ENCODE measurements around the gene ZNF76. TPM values are rescaled to one million over a fixed set of nuclear protein-coding genes. Genes with fewer than 3 reads are reported as not detected.

The ZNF76 gene
- total RNA-seq, 3 donors from 2014 or later = 33.2 to 42.6 (median 36.2) TPM

DNA sequence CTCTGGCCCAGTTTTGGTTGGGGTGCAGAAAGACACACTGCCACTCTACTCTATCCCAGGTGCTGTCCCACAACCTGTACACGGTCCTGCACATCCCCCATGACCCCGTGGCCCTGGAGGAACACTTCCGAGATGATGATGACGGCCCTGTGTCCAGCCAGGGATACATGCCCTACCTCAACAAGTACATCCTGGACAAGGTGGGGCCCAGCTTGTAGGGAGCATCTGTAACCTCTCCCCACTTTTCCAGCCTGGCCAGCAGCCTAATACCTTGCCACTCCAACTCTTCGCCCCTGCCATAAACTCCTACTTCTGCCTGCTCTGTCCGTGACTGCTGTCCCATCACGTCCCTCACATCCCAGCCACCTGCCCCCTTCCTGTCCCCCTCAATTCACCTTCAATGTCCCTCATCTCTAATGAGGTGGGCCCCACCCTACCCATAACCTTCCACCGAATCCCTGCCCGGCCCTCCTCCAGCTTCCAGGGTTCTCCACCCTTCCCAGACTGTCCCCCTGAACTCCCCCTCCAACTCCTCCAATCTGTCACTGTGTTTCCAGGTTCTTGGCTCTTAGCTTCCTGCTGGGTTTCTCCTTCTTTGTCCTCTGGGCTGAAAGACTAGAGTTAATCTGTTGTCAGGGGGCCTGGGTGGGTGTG lies 50.2 kb downstream of the ZNF76 start:
- H3K36me3 ChIP-seq (ENCODE audit: low read depth) = no peaks in the 10 kb centered on the region
- TF ChIP-seq CTCF (IDR thresholded peaks at IDR 0.05) = no peak
- H3K4me1 ChIP-seq (ENCODE audit: low read depth) = no peaks in the 10 kb centered on the region
- H3K9me3 ChIP-seq = no peaks in the 10 kb centered on the region
- intact Hi-C loops (cut with DNase I, micrococcal nuclease) = no loop called here
- no peak overlapping the region for H3K4me3 ChIP-seq
- ATAC-seq = no peak
- DNase-seq = no peak

GRCh38 chr6:35310265-35310831 lies 50.8 kb downstream of the ZNF76 start:
- peak; percentile 25 for ATAC-seq
- Histone ChIP-seq H3K36me3 (ENCODE audit: low read depth) (no peaks in the 10 kb centered on the region), H3K4me3 (no peak overlapping the region), H3K9me3 (no peaks in the 10 kb centered on the region), H3K4me1 (ENCODE audit: low read depth) (no peaks in the 10 kb centered on the region)
- intact Hi-C loops (cut with DNase I, micrococcal nuclease) = no loop called here
- TF ChIP-seq CTCF (IDR thresholded peaks at IDR 0.05) = no peak
- no peak for DNase-seq

DNA sequence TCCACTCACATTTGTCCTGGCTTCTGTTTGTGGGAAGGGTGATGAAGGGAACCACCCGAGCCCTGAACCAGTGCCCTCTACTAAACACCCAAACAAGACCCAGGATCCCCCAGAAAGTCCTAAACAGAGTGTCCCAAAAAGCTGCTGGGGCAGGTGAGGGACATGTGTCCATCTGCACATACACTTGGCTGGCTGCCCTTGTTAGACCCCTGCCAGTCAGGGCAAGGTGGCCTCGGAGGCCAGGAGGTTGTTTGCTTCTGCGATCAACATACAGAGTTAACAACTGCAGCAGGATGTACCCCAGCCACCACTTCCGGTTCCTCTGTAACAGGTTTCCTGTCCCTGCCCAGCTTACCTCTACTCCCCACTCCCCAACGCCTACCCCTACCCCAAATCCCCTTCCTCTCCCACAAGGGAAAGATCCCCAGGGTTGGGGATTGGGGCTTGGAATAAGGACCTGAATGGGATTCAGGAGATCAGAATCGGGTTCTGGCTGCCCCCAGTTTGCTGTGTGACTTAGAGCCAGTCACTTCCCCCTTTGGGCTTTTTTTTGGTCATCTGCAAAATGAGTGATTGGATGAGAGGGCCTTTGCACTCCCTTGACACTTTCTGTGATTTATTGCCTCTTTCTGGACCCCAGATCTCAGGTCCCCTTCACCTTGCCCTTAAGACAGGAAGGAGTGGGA lies 52.0 kb downstream of the ZNF76 start:
- intact Hi-C loops (cut with DNase I, micrococcal nuclease) = no loop called here
- H3K4me1 ChIP-seq (ENCODE audit: low read depth) = no peaks in the 10 kb centered on the region
- TF ChIP-seq CTCF (IDR thresholded peaks at IDR 0.05) = no peak
- DNase-seq (peak in 1 of 3 donors; percentile 61), ATAC-seq (peak; percentile 81)
- no peak overlapping the region for H3K4me3 ChIP-seq
- H3K36me3 ChIP-seq (ENCODE audit: low read depth) = no peaks in the 10 kb centered on the region
- no peaks in the 10 kb centered on the region for H3K9me3 ChIP-seq

DNA sequence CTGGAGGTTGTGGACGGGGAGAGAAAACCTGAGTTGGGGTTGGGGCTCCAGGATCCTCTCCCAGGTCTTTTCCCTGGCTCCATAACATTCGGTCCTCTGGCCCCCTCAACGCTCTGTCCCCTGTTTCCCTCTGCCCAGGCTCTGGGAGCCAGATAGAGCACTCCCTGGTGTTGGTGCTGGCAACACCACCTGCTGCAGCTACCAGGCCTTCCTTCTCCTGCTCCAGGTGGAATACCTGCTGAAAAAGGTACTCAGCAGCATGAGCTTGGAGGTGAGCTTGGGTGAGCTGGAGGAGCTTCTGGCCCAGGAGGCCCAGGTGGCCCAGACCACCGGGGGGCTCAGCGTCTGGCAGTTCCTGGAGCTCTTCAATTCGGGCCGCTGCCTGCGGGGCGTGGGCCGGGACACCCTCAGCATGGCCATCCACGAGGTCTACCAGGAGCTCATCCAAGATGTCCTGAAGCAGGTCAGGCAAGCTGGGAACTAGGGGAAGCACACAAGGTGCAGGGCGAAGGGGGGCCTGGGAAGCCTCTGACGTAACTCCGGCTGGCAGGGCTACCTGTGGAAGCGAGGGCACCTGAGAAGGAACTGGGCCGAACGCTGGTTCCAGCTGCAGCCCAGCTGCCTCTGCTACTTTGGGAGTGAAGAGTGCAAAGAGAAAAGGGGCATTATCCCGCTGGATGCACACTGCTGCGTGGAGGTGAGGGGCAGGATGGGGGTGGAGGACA lies 52.7 kb downstream of the ZNF76 start:
- intact Hi-C loops (cut with DNase I, micrococcal nuclease) = no loop called here
- DNase-seq (no peak), ATAC-seq (no peak)
- Histone ChIP-seq H3K4me3 (no peak overlapping the region), H3K9me3 (no peaks in the 10 kb centered on the region), H3K36me3 (ENCODE audit: low read depth) (no peaks in the 10 kb centered on the region), H3K4me1 (ENCODE audit: low read depth) (peaks cover 2% of the 10 kb centered on the region)
- TF ChIP-seq CTCF (IDR thresholded peaks at IDR 0.05) = no peak

DNA sequence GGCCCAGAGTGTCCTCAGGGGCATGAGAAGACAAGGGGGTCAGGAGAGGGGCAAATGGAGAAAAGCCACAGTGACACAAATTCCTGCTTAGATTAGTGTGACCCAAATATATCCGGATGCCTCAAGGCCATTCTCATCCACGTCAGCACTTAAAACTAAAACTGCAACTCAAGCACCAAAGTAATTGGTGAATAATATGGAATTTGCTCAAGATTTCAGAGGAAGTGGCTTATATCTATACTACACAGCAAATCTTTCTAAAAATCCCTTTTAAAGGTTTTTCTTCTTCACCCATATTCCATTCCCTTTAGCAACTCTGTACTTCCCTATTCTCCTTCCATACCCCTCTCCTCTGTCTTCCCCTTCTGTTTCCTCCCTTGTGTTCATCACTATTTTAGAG lies 53.3 kb downstream of the ZNF76 start:
- intact Hi-C loops (cut with DNase I, micrococcal nuclease) = no loop called here
- H3K4me3 ChIP-seq = no peak overlapping the region
- DNase-seq (no peak), ATAC-seq (no peak)
- TF ChIP-seq CTCF (IDR thresholded peaks at IDR 0.05) = no peak
- no peaks in the 10 kb centered on the region for H3K36me3 ChIP-seq (ENCODE audit: low read depth)
- peaks cover 7% of the 10 kb centered on the region for H3K4me1 ChIP-seq (ENCODE audit: low read depth)
- no peaks in the 10 kb centered on the region for H3K9me3 ChIP-seq

Data from mucosa of descending colon (tissue), 3 donors.